GM12875 (cell line): ENCODE data around the gene TRIP12.
A peak's percentile ranks its signal among the peaks of the same experiment; 100 is the strongest.

Experiments used
- H3K4me3 ChIP-seq: one replicate; pipeline ENCODE4 v1.5.1; 2011; ENCODE audit warnings: low read depth, low read length, control low read depth
- TF ChIP-seq, protein P1 (sequence below): IDR thresholded peaks from 2 replicates; pipeline ENCODE4 v1.5.1; 2011; ENCODE audit warnings: low read depth, mild to moderate bottlenecking, control low read depth, inconsistent platforms, low read length, moderate library complexity, borderline replicate concordance; ENCODE audit not compliant: insufficient read depth

The TRIP12 gene

DNA sequence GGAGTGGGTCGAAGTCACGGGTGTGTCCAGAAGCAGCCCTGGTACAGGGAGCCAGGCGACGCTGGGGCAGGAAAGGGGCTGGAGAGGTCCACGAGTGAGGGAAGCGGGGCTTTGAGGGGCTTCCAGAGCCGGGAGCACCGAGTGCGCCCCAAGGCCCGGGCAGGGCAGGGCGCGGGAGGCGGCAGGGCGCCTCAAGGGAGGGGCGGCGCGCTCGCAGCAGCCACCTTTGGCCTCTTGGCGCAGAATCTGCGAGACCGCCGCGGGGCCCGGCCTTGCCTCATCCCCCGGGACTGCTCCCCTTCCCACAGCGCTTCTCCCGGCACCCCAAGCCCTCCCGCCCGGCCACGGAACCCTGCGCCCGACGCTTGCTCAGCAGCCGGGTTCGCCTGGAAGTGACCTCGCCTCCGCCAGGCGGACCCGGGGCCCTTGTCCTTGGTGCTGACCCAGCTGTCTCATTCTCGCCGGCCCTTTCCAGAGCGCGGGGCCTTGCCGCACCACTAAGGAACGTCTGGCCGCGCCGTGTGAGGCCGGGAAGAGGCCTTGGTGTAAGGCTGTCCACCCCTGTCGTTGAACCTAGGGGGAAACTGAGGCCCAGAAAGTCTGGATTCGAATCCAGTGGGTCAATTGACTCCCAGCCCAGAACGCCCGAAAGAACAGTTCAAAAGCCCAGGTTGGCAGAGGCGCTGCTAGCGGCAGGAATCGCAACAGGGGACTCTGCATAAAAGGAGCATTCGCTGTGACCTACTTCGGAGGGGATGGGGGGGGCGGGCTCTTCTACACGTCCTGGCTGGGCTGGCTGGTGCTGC lies 206.9 kb downstream of the TRIP12 start:
- TF ChIP-seq, protein P1, sequence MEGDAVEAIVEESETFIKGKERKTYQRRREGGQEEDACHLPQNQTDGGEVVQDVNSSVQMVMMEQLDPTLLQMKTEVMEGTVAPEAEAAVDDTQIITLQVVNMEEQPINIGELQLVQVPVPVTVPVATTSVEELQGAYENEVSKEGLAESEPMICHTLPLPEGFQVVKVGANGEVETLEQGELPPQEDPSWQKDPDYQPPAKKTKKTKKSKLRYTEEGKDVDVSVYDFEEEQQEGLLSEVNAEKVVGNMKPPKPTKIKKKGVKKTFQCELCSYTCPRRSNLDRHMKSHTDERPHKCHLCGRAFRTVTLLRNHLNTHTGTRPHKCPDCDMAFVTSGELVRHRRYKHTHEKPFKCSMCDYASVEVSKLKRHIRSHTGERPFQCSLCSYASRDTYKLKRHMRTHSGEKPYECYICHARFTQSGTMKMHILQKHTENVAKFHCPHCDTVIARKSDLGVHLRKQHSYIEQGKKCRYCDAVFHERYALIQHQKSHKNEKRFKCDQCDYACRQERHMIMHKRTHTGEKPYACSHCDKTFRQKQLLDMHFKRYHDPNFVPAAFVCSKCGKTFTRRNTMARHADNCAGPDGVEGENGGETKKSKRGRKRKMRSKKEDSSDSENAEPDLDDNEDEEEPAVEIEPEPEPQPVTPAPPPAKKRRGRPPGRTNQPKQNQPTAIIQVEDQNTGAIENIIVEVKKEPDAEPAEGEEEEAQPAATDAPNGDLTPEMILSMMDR: no peak
- peak overlapping the region; percentile 8 for H3K4me3 ChIP-seq

- H3K4me3 ChIP-seq: peak within 1 kb of the TSS; percentile 15
- TF ChIP-seq, protein P1: no peak
Observed at GRCh38 chr2:229714080-229714735, 207.6 kb downstream of the TRIP12 start, which contains the start of gene DNER. Gene DNER (minus strand): TSS chr2:229714555. CDS start chr2:229714423, 132 bp downstream.
